PC-9 (cell line): Measurements from ENCODE around the gene PTGDS. TPM values are rescaled to one million over a fixed set of nuclear protein-coding genes. Genes with fewer than 3 reads are reported as not detected.

Experiments
- BruUV-seq: library from RNA; stranded (reverse); fragments of 400-500 nt; replicated peaks from 2 replicates; lab custom pipeline; 2021; lab: Mats Ljungman, UMichigan
- CTCF ChIA-PET: fragments of 300-600 bp; sonication (Branson Sonifier 250); formaldehyde crosslinking; loops from one replicate; lab custom pipeline; 2022; ENCODE audit warnings: antibody characterized with exemption; lab: Charles Lee
- POLR2A ChIA-PET: fragments of 300-600 bp; sonication (Branson Sonifier 250); formaldehyde crosslinking; loops from one replicate; lab custom pipeline; 2022; ENCODE audit warnings: antibody characterized with exemption; ENCODE audit not compliant: unreplicated experiment; lab: Charles Lee
- DNase-seq, 2 experiments: peaks; one replicate each; pipeline versions ENCODE4 v3.0.0 to v3.0.0-alpha.2; 2015 to 2022; ENCODE audit warnings: mixed read lengths in 1 of 2
- H2AFZ ChIP-seq: fragments of 200-600 bp; sonication (generic); 2 replicates; pipeline ENCODE4 v1.8.1; 2017; ENCODE audit warnings: antibody characterized with exemption
- H3F3A ChIP-seq: fragments of 200-600 bp; sonication (generic); 2 replicates; pipeline ENCODE4 v1.8.1; 2017; ENCODE audit warnings: antibody characterized with exemption, mild to moderate bottlenecking, low read depth; ENCODE audit not compliant: insufficient read depth
- H3K27ac ChIP-seq: fragments of 200-600 bp; sonication (generic); 2 replicates; pipeline ENCODE4 v1.6.1; 2016; ENCODE audit warnings: mixed run types
- H3K27me3 ChIP-seq: fragments of 200-600 bp; sonication (generic); 2 replicates; pipeline ENCODE4 v1.6.1; 2016; ENCODE audit warnings: low read depth, mixed run types; ENCODE audit not compliant: insufficient read depth
- H3K36me3 ChIP-seq: fragments of 200-600 bp; sonication (generic); 2 replicates; pipeline ENCODE4 v1.6.1; 2016; ENCODE audit warnings: low read depth, mixed run types
- H3K4me1 ChIP-seq: fragments of 200-600 bp; sonication (generic); replicated peaks from 2 replicates; pipeline ENCODE4 v1.6.1; 2016; ENCODE audit warnings: mixed run types; ENCODE audit not compliant: insufficient read depth
- H3K4me2 ChIP-seq: fragments of 200-600 bp; sonication (generic); 2 replicates; pipeline ENCODE4 v1.6.1; 2017; ENCODE audit warnings: mixed run types
- H3K4me3 ChIP-seq: fragments of 200-600 bp; sonication (generic); 2 replicates; pipeline ENCODE4 v1.6.1; 2016; ENCODE audit warnings: mixed run types
- H3K79me2 ChIP-seq: fragments of 200-600 bp; sonication (generic); 2 replicates; pipeline ENCODE4 v1.6.1; 2017; ENCODE audit warnings: low read depth, mixed run types
- H3K9me2 ChIP-seq: fragments of 200-600 bp; sonication (generic); 2 replicates; pipeline ENCODE4 v1.8.1; 2017; ENCODE audit warnings: mild to moderate bottlenecking; ENCODE audit not compliant: insufficient read depth
- H3K9me3 ChIP-seq: fragments of 200-600 bp; sonication (generic); 2 replicates; pipeline ENCODE4 v1.8.1; 2016; ENCODE audit warnings: low read depth; ENCODE audit not compliant: insufficient read depth
- H4K20me1 ChIP-seq: fragments of 200-600 bp; sonication (generic); 2 replicates; pipeline ENCODE4 v1.8.1; 2017; ENCODE audit not compliant: insufficient read depth
- EZH2 ChIP-seq: fragments of 200-600 bp; sonication (generic); IDR thresholded peaks from 2 replicates; pipeline ENCODE4 v1.8.0; 2017; ENCODE audit warnings: antibody characterized with exemption, low read depth
- intact Hi-C: fragments of 100-400 bp; cut with micrococcal nuclease; formaldehyde crosslinking; loops from one replicate; pipeline ENCODE4 v1.10.0; 2022; ENCODE audit not compliant: unreplicated experiment
- total RNA-seq: library from RNA; stranded (reverse); gene quantifications from 2 replicates; pipeline ENCODE4 v1.2.3, GENCODE V29; 2021
- TF ChIP-seq, protein P1 (sequence below): fragments of 200-600 bp; sonication (generic); conservative IDR thresholded peaks from 2 replicates; pipeline ENCODE4 v1.6.1; 2017; ENCODE audit warnings: mixed run types, antibody characterized with exemption, mild to moderate bottlenecking, moderate library complexity

The PTGDS gene
- total RNA-seq, 1 experiment from 2014 or later, result 1.7 TPM

GRCh38 chr9:137020771-137021567 lies 43.7 kb downstream of the PTGDS start:
- Histone ChIP-seq H3K4me3 (no peak overlapping the region), H3F3A (peaks cover 7% of the 10 kb centered on the region; the same call in 1 of the 2 replicates), H3K27ac (no peak overlapping the region), H3K4me2 (no peak overlapping the region), H3K36me3 (no peaks in the 10 kb centered on the region), H4K20me1 (no peaks in the 10 kb centered on the region; the same call in 1 of the 2 replicates), H3K9me3 (no peaks in the 10 kb centered on the region), H3K27me3 (no peaks in the 10 kb centered on the region), H2AFZ (no peak overlapping the region), H3K9me2 (no peaks in the 10 kb centered on the region), H3K4me1 (no peaks in the 10 kb centered on the region), H3K79me2 (no peaks in the 10 kb centered on the region)
- ChIA-PET POLR2A (no interaction called here), CTCF (interaction anchor here (0.5 to 0.7 kb wide), 2 partner anchors 58 to 71 kb away, joined by 3 to 5 read pairs; no protein-coding TSS in a partner anchor)
- no TSS peak for BruUV-seq
- TF ChIP-seq, protein P1, sequence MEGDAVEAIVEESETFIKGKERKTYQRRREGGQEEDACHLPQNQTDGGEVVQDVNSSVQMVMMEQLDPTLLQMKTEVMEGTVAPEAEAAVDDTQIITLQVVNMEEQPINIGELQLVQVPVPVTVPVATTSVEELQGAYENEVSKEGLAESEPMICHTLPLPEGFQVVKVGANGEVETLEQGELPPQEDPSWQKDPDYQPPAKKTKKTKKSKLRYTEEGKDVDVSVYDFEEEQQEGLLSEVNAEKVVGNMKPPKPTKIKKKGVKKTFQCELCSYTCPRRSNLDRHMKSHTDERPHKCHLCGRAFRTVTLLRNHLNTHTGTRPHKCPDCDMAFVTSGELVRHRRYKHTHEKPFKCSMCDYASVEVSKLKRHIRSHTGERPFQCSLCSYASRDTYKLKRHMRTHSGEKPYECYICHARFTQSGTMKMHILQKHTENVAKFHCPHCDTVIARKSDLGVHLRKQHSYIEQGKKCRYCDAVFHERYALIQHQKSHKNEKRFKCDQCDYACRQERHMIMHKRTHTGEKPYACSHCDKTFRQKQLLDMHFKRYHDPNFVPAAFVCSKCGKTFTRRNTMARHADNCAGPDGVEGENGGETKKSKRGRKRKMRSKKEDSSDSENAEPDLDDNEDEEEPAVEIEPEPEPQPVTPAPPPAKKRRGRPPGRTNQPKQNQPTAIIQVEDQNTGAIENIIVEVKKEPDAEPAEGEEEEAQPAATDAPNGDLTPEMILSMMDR, result no peak
- no peak for TF ChIP-seq EZH2
- intact Hi-C loops, result no loop called here
- no peak for DNase-seq

- CTCF ChIA-PET, result interaction anchor here (0.5 to 1.0 kb wide), 2 partner anchors 71 to 74 kb away, joined by 5 to 10 read pairs; no protein-coding TSS in a partner anchor
These were observed 44.3 kb downstream of the PTGDS start for GRCh38 chr9:137021568-137021978.

GRCh38 chr9:137021979-137022661 lies 44.8 kb downstream of the PTGDS start:
- H3K4me1 ChIP-seq, result no peaks in the 10 kb centered on the region
- H3K9me3 ChIP-seq, result no peaks in the 10 kb centered on the region
- no TSS peak for BruUV-seq
- no peaks in the 10 kb centered on the region; the same call in 1 of the 2 replicates for H4K20me1 ChIP-seq
- DNase-seq, result peak; percentile 81 to 89
- no peak overlapping the region for H3K27ac ChIP-seq
- no peaks in the 10 kb centered on the region for H3K27me3 ChIP-seq
- CTCF ChIA-PET, result interaction anchor here (0.6 to 1.0 kb wide), 2 partner anchors 21 to 74 kb away, joined by 10 to 12 read pairs; no protein-coding TSS in a partner anchor
- H3F3A ChIP-seq, result peaks cover 7% of the 10 kb centered on the region; the same call in 1 of the 2 replicates
- H3K4me2 ChIP-seq, result no peak overlapping the region
- H3K36me3 ChIP-seq, result no peaks in the 10 kb centered on the region
- no peaks in the 10 kb centered on the region for H3K9me2 ChIP-seq
- intact Hi-C loops, result no loop called here
- no peak overlapping the region for H2AFZ ChIP-seq
- TF ChIP-seq EZH2, result no peak
- TF ChIP-seq, protein P1, result no peak
- POLR2A ChIA-PET, result no interaction called here
- no peak overlapping the region for H3K4me3 ChIP-seq
- H3K79me2 ChIP-seq, result no peaks in the 10 kb centered on the region

More at GRCh38 chr9:137021568-137021978, 44.3 kb downstream of the PTGDS start:
- H3K4me3 ChIP-seq, result no peak overlapping the region
- no peaks in the 10 kb centered on the region; the same call in 1 of the 2 replicates for H4K20me1 ChIP-seq
- H3K4me2 ChIP-seq, result no peak overlapping the region
- no peaks in the 10 kb centered on the region for H3K36me3 ChIP-seq
- intact Hi-C loops, result no loop called here
- no peak overlapping the region for H2AFZ ChIP-seq
- H3K9me2 ChIP-seq, result no peaks in the 10 kb centered on the region
- H3K79me2 ChIP-seq, result no peaks in the 10 kb centered on the region
- TF ChIP-seq, protein P1, result no peak
- no peak for TF ChIP-seq EZH2
- H3K4me1 ChIP-seq, result no peaks in the 10 kb centered on the region
- no peak for DNase-seq
- BruUV-seq, result no TSS peak
- POLR2A ChIA-PET, result no interaction called here
- H3K9me3 ChIP-seq, result no peaks in the 10 kb centered on the region
- no peaks in the 10 kb centered on the region for H3K27me3 ChIP-seq
- H3K27ac ChIP-seq, result no peak overlapping the region
- peaks cover 7% of the 10 kb centered on the region; the same call in 1 of the 2 replicates for H3F3A ChIP-seq
